ENCODE data around the gene NKD1. TPM values are rescaled to one million over a fixed set of nuclear protein-coding genes. Genes with fewer than 3 reads are reported as not detected.

The NKD1 gene
- total and polyA plus RNA-seq, 7 donors, result 0.04 to 0.45 (median 0.22) TPM

GRCh38 chr16:50523710-50524109 is 24.5 kb upstream of the NKD1 start:
- Histone ChIP-seq H3K4me1 (no peaks in the 10 kb centered on the region), H3K4me3 (no peak overlapping the region), H3K27me3 (ENCODE audit: insufficient read depth in 3 of 3, low read length in 2 of 3) (peaks cover 0 to 9% (median 2%) of the 10 kb centered on the region in 3 donors), H3K36me3 (ENCODE audit: insufficient read depth in 1 of 2, low read depth in 1 of 2) (no peaks in the 10 kb centered on the region), H3K9me3 (no peaks in the 10 kb centered on the region), H3K27ac (no peak overlapping the region)
- ATAC-seq, result no peak
- no peak for TF ChIP-seq CTCF (IDR thresholded peaks at IDR 0.05)
- 78 to 91% (median 86%) methylated on average over 7 of the region's 7 CpGs for WGBS, 3 donors
- no peak for DNase-seq
- intact Hi-C loops (cut with DNase I), result no loop called here

GRCh38 chr16:50525262-50525661 is 22.9 kb upstream of the NKD1 start:
- Histone ChIP-seq H3K36me3 (ENCODE audit: insufficient read depth in 1 of 2, low read depth in 1 of 2) (no peaks in the 10 kb centered on the region), H3K27me3 (ENCODE audit: insufficient read depth in 3 of 3, low read length in 2 of 3) (peaks cover 0 to 9% (median 2%) of the 10 kb centered on the region in 3 donors), H3K4me1 (no peaks in the 10 kb centered on the region), H3K27ac (no peak overlapping the region), H3K9me3 (no peaks in the 10 kb centered on the region), H3K4me3 (no peak overlapping the region)
- no peak for DNase-seq
- no peak for ATAC-seq
- no peak for TF ChIP-seq CTCF (IDR thresholded peaks at IDR 0.05)
- intact Hi-C loops (cut with DNase I), result no loop called here
- 74 to 84% (median 75%) methylated on average over 3 of the region's 3 CpGs for WGBS, 3 donors

- 82 to 88% (median 84%) methylated on average over 6 of the region's 6 CpGs for WGBS, 3 donors
- intact Hi-C loops (cut with DNase I), result no loop called here
- ATAC-seq (no peak), DNase-seq (no peak)
- Histone ChIP-seq H3K27ac (no peak overlapping the region), H3K4me3 (no peak overlapping the region), H3K36me3 (ENCODE audit: insufficient read depth in 1 of 2, low read depth in 1 of 2) (no peaks in the 10 kb centered on the region), H3K27me3 (ENCODE audit: insufficient read depth in 3 of 3, low read length in 2 of 3) (peaks cover 0 to 9% (median 4%) of the 10 kb centered on the region in 3 donors), H3K4me1 (no peaks in the 10 kb centered on the region), H3K9me3 (no peaks in the 10 kb centered on the region)
- TF ChIP-seq CTCF (IDR thresholded peaks at IDR 0.05), result no peak
Observed at GRCh38 chr16:50525716-50526115, 22.5 kb upstream of the NKD1 start.

GRCh38 chr16:50526249-50526648 is 21.9 kb upstream of the NKD1 start:
- peaks cover 0 to 9% (median 4%) of the 10 kb centered on the region in 3 donors for H3K27me3 ChIP-seq (ENCODE audit: insufficient read depth in 3 of 3, low read length in 2 of 3)
- no peak overlapping the region for H3K4me3 ChIP-seq
- no peak for DNase-seq
- no peak overlapping the region for H3K27ac ChIP-seq
- ATAC-seq, result no peak
- no peaks in the 10 kb centered on the region for H3K4me1 ChIP-seq
- H3K36me3 ChIP-seq (ENCODE audit: insufficient read depth in 1 of 2, low read depth in 1 of 2), result no peaks in the 10 kb centered on the region
- WGBS, 3 donors, result 78 to 83% (median 82%) methylated on average over 4 of the region's 4 CpGs
- TF ChIP-seq CTCF (IDR thresholded peaks at IDR 0.05), result no peak
- intact Hi-C loops (cut with DNase I), result no loop called here
- H3K9me3 ChIP-seq, result no peaks in the 10 kb centered on the region

GRCh38 chr16:50526796-50527195 is 21.4 kb upstream of the NKD1 start:
- H3K36me3 ChIP-seq (ENCODE audit: insufficient read depth in 1 of 2, low read depth in 1 of 2), result no peaks in the 10 kb centered on the region
- no peak overlapping the region for H3K27ac ChIP-seq
- peaks cover 0 to 7% (median 4%) of the 10 kb centered on the region in 3 donors for H3K27me3 ChIP-seq (ENCODE audit: insufficient read depth in 3 of 3, low read length in 2 of 3)
- 74 to 79% (median 77%) methylated on average over 6 of the region's 6 CpGs for WGBS, 3 donors
- H3K4me3 ChIP-seq, result no peak overlapping the region
- no peaks in the 10 kb centered on the region for H3K4me1 ChIP-seq
- no peaks in the 10 kb centered on the region for H3K9me3 ChIP-seq
- no peak for DNase-seq
- intact Hi-C loops (cut with DNase I), result no loop called here
- ATAC-seq, result no peak
- no peak for TF ChIP-seq CTCF (IDR thresholded peaks at IDR 0.05)
